ENCODE results near the gene GRIN2D.

DNA sequence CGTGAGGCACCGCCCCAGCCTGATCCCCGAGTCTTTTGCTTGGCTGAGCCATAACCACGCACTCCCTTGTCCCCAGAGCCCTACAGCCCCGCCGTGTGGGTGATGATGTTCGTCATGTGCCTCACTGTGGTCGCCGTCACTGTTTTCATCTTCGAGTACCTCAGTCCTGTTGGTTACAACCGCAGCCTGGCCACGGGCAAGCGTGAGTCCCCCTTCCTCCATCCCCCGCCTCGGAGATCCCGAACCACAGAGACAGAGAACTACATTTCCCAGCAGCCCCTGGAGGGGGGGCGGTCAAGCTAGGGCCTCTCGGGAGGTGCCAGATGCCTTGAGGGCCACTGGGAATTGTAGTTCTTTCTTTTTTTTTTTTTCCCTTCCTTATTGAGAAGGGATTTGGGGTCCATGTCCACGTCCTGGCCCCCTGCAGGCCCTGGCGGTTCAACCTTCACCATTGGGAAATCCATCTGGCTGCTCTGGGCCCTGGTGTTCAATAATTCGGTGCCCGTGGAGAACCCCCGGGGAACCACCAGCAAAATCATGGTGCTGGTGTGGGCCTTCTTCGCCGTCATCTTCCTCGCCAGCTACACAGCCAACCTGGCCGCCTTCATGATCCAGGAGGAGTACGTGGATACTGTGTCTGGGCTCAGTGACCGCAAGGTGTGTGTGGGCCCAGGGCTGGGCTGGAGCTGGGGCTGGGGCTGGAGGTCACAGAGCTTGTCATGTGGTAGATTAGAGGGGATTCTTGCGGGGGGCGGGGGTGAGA lies 25.9 kb downstream of the GRIN2D start:
- TF ChIP-seq, protein P1, sequence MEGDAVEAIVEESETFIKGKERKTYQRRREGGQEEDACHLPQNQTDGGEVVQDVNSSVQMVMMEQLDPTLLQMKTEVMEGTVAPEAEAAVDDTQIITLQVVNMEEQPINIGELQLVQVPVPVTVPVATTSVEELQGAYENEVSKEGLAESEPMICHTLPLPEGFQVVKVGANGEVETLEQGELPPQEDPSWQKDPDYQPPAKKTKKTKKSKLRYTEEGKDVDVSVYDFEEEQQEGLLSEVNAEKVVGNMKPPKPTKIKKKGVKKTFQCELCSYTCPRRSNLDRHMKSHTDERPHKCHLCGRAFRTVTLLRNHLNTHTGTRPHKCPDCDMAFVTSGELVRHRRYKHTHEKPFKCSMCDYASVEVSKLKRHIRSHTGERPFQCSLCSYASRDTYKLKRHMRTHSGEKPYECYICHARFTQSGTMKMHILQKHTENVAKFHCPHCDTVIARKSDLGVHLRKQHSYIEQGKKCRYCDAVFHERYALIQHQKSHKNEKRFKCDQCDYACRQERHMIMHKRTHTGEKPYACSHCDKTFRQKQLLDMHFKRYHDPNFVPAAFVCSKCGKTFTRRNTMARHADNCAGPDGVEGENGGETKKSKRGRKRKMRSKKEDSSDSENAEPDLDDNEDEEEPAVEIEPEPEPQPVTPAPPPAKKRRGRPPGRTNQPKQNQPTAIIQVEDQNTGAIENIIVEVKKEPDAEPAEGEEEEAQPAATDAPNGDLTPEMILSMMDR (tag by site-specific recombination; IDR thresholded peaks at IDR 0.05): no peak
- TF ChIP-seq ZNF621 (tag by site-specific recombination; IDR thresholded peaks at IDR 0.05): no peak
- TF ChIP-seq, protein P2, sequence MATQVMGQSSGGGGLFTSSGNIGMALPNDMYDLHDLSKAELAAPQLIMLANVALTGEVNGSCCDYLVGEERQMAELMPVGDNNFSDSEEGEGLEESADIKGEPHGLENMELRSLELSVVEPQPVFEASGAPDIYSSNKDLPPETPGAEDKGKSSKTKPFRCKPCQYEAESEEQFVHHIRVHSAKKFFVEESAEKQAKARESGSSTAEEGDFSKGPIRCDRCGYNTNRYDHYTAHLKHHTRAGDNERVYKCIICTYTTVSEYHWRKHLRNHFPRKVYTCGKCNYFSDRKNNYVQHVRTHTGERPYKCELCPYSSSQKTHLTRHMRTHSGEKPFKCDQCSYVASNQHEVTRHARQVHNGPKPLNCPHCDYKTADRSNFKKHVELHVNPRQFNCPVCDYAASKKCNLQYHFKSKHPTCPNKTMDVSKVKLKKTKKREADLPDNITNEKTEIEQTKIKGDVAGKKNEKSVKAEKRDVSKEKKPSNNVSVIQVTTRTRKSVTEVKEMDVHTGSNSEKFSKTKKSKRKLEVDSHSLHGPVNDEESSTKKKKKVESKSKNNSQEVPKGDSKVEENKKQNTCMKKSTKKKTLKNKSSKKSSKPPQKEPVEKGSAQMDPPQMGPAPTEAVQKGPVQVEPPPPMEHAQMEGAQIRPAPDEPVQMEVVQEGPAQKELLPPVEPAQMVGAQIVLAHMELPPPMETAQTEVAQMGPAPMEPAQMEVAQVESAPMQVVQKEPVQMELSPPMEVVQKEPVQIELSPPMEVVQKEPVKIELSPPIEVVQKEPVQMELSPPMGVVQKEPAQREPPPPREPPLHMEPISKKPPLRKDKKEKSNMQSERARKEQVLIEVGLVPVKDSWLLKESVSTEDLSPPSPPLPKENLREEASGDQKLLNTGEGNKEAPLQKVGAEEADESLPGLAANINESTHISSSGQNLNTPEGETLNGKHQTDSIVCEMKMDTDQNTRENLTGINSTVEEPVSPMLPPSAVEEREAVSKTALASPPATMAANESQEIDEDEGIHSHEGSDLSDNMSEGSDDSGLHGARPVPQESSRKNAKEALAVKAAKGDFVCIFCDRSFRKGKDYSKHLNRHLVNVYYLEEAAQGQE (tag by site-specific recombination; IDR thresholded peaks at IDR 0.05): no peak
- TF ChIP-seq, protein P3, sequence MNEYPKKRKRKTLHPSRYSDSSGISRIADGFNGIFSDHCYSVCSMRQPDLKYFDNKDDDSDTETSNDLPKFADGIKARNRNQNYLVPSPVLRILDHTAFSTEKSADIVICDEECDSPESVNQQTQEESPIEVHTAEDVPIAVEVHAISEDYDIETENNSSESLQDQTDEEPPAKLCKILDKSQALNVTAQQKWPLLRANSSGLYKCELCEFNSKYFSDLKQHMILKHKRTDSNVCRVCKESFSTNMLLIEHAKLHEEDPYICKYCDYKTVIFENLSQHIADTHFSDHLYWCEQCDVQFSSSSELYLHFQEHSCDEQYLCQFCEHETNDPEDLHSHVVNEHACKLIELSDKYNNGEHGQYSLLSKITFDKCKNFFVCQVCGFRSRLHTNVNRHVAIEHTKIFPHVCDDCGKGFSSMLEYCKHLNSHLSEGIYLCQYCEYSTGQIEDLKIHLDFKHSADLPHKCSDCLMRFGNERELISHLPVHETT (tag by site-specific recombination; IDR thresholded peaks at IDR 0.05): no peak
- TF ChIP-seq, protein P4, sequence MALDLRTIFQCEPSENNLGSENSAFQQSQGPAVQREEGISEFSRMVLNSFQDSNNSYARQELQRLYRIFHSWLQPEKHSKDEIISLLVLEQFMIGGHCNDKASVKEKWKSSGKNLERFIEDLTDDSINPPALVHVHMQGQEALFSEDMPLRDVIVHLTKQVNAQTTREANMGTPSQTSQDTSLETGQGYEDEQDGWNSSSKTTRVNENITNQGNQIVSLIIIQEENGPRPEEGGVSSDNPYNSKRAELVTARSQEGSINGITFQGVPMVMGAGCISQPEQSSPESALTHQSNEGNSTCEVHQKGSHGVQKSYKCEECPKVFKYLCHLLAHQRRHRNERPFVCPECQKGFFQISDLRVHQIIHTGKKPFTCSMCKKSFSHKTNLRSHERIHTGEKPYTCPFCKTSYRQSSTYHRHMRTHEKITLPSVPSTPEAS (tag by site-specific recombination; IDR thresholded peaks at IDR 0.05): no peak
- TF ChIP-seq, protein P5, sequence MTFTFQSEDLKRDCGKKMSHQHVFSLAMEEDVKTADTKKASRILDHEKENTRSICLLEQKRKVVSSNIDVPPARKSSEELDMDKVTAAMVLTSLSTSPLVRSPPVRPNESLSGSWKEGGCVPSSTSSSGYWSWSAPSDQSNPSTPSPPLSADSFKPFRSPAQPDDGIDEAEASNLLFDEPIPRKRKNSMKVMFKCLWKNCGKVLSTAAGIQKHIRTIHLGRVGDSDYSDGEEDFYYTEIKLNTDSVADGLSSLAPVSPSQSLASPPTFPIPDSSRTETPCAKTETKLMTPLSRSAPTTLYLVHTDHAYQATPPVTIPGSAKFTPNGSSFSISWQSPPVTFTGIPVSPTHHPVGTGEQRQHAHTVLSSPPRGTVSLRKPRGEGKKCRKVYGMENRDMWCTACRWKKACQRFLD (tag by site-specific recombination; IDR thresholded peaks at IDR 0.05): no peak
- no peak for TF ChIP-seq ZNF837 (tag by site-specific recombination; IDR thresholded peaks at IDR 0.05)
